ENCODE results near the gene ICE1.
"Not testable (repeated sequence)": the region's sequence is repeated elsewhere in the genome, so short reads cannot be mapped to it uniquely, and the experiment has no call there.

ICE1 gene

DNA sequence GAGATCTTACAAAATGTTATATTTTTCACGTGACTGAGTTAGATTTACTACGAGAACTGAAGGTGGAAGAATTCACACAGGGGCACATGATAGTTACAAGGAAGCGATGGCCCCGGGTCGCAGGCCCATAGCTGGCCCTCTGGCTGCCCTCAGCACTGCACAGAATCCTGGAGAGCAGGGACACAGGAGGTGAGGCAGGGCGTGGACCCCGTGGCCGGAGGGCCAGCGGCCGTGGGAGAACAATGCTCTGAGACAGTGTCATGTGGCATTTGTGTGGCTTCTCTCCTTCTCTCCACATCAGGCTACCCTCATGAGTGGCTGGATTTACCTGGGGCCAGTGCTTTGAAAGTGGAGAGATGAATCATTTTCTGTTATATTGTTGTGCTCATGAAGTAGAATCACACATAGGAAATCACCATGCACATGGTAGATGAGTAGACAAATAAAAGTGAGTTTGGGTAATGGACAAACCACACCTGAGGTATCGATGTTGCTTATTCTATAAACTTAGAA lies 89.5 kb downstream of the ICE1 start:
- H3K4me3 Mint-ChIP-seq: no peak overlapping the region
- H3K36me3 Mint-ChIP-seq (ENCODE audit: low read depth): no peaks in the 10 kb centered on the region
- H3K27me3 Mint-ChIP-seq: peaks cover 33% of the 10 kb centered on the region
- no peaks in the 10 kb centered on the region for H3K4me1 Mint-ChIP-seq (ENCODE audit: low read depth)
- H3K27ac Mint-ChIP-seq: no peak overlapping the region
- H3K9me3 Mint-ChIP-seq: no peaks in the 10 kb centered on the region

DNA sequence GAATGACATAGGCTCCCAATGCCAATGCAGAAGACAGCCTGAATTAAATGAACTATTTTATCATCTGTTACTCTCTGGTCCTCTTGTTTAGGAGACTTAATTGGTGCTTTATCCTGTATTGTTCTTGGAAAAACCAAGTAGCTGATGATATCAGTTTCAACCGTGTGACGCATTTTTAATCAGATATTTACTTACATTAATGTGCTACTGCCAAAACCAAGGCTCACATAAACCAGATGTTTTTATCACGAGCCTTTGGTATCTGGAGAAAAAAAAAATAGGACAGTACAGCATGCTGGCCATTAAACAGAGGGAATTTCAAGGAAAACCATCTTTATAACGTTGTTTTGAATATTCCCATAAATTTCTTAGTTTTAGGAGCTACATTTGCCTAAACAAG lies 90.1 kb downstream of the ICE1 start:
- H3K27me3 Mint-ChIP-seq: peaks cover 33% of the 10 kb centered on the region
- no peak overlapping the region for H3K27ac Mint-ChIP-seq
- H3K4me1 Mint-ChIP-seq (ENCODE audit: low read depth): no peaks in the 10 kb centered on the region
- H3K9me3 Mint-ChIP-seq: no peaks in the 10 kb centered on the region
- H3K36me3 Mint-ChIP-seq (ENCODE audit: low read depth): no peaks in the 10 kb centered on the region
- no peak overlapping the region for H3K4me3 Mint-ChIP-seq

DNA sequence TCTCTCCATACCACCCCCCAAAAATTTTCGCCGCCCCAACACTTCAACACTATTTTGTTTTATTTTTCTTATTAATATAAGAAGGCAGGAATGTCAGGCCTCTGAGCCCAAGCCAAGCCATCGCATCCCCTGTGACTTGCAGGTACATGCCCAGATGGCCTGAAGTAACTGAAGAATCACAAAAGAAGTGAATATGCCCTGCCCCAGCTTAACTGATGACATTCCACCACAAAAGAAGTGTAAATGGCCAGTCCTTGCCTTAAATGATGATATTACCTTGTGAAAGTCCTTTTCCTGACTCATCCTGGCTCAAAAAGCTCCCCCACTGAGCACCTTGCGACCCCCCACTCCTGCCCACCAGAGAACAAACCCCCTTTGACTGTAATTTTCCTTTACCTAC lies 98.1 kb downstream of the ICE1 start:
- H3K9me3 Mint-ChIP-seq; H3K27me3 Mint-ChIP-seq; H3K36me3 Mint-ChIP-seq (ENCODE audit: low read depth); H3K4me3 Mint-ChIP-seq; H3K27ac Mint-ChIP-seq: not testable (repeated sequence)
- peaks cover 38% of the 10 kb centered on the region for H3K4me1 Mint-ChIP-seq (ENCODE audit: low read depth)

DNA sequence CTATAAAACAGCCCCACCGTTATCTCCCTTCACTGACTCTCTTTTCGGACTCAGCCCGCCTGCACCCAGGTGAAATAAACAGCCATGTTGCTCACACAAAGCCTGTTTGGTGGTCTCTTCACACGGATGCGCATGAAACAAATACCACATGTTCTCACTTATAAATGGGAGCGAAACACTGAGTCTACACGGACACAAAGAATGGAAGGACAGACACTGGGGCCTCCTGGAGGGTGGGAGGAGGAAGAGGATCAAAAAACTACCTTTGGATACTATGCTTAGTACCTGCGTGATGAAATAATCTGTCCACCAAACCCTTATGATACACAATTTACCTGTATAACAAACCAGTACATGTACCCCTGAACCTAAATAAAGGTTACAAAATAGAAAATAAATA lies 98.6 kb downstream of the ICE1 start:
- Mint-ChIP-seq H3K36me3 (ENCODE audit: low read depth) (peaks cover 8% of the 10 kb centered on the region), H3K4me3 (no peak overlapping the region), H3K27ac (no peak overlapping the region), H3K27me3 (peaks cover 7% of the 10 kb centered on the region), H3K9me3 (peaks cover 9% of the 10 kb centered on the region), H3K4me1 (ENCODE audit: low read depth) (peaks cover 41% of the 10 kb centered on the region)

DNA sequence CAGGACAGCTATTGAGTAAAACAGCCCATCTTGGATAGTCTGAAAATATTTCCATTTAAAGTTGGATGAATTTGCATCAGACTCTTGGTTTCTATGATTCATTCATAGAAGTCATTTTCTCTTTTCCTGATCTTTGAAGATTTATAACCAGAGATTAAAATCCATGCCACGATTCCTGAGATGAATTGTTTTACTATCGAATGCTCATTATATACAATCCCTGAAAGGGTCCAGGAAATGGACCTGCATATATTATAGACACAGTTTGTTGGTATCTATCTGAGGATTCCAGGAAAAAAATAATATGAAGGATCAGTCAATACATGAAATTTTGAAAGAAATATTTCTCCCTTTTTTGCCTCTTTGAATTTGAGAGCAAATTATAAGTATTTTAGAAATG lies 99.0 kb downstream of the ICE1 start:
- Mint-ChIP-seq H3K9me3 (peaks cover 9% of the 10 kb centered on the region), H3K27me3 (peaks cover 5% of the 10 kb centered on the region), H3K36me3 (ENCODE audit: low read depth) (peaks cover 8% of the 10 kb centered on the region), H3K4me1 (ENCODE audit: low read depth) (peaks cover 41% of the 10 kb centered on the region), H3K4me3 (no peak overlapping the region), H3K27ac (no peak overlapping the region)

DNA sequence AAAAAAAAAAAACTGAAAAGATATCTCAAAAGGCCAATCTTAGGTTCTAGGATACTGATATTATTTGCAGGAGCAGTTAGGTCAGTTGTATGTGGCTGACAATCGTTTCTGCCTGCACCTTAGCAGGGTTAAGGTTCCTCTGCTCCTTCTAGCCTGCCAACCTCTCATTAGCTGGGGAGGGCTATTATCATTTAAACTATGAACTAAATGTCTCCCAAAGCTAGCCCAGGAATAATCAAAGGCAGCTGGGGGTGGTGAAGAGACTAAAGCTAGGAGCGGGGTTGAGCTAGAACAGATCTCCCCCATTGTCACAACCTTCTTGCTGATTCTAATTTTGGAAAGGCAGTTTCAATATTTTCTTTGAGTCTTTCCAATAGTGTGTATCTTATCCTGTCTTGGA lies 99.9 kb downstream of the ICE1 start:
- no peak overlapping the region for H3K27ac Mint-ChIP-seq
- H3K36me3 Mint-ChIP-seq (ENCODE audit: low read depth): peaks cover 8% of the 10 kb centered on the region
- H3K4me1 Mint-ChIP-seq (ENCODE audit: low read depth): peaks cover 41% of the 10 kb centered on the region
- H3K9me3 Mint-ChIP-seq: peaks cover 11% of the 10 kb centered on the region
- H3K27me3 Mint-ChIP-seq: no peaks in the 10 kb centered on the region
- no peak overlapping the region for H3K4me3 Mint-ChIP-seq

DNA sequence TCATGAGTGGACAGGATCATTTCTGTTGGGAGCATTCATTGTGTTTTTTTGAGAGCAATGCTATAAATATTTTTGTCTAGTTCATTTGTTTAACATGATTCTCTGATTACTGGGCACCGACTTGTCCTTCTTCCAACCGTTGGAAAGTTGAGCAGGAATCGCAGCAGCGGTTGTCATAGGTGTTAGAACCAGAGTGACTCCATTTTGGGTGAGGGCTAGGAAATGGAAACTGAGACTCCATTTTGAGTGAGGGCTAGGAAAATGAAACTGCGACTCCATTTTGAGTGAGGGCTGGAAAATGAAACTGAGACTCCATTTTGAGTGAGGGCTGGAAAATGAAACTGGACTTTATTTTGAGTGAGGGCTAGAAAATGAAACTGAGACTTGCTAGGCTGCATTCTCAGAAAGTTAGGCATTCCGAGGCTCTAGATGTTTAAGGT lies 100.6 kb downstream of the ICE1 start:
- peak overlapping the region; percentile 32 for H3K4me3 Mint-ChIP-seq
- peaks cover 41% of the 10 kb centered on the region for H3K4me1 Mint-ChIP-seq (ENCODE audit: low read depth)
- no peaks in the 10 kb centered on the region for H3K27me3 Mint-ChIP-seq
- peak overlapping the region; percentile 77 for H3K27ac Mint-ChIP-seq
- peaks cover 8% of the 10 kb centered on the region for H3K36me3 Mint-ChIP-seq (ENCODE audit: low read depth)
- H3K9me3 Mint-ChIP-seq: peaks cover 15% of the 10 kb centered on the region

DNA sequence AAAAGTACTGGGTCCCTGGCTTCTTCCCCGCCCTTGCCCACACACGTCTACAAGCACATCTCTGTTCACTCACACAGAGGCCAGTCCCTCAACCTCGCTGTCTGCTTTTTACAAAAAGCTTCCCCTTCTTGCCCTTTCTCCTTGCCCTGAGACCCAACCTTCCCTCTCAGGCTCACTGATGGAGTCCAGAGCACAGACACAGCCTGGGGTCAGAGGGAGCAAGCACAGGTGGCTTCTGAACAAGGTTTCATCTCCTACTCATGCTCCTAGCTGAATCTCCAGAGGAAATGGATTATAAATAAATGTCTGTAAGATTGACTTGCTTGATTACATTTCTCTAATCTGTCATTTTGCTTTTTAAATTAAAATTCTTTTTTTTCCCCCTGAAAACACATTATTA lies 101.8 kb downstream of the ICE1 start:
- Mint-ChIP-seq H3K27me3 (no peaks in the 10 kb centered on the region), H3K4me1 (ENCODE audit: low read depth) (peaks cover 41% of the 10 kb centered on the region), H3K4me3 (no peak overlapping the region), H3K36me3 (ENCODE audit: low read depth) (peaks cover 8% of the 10 kb centered on the region), H3K9me3 (peaks cover 19% of the 10 kb centered on the region), H3K27ac (peak overlapping the region; percentile 63)

DNA sequence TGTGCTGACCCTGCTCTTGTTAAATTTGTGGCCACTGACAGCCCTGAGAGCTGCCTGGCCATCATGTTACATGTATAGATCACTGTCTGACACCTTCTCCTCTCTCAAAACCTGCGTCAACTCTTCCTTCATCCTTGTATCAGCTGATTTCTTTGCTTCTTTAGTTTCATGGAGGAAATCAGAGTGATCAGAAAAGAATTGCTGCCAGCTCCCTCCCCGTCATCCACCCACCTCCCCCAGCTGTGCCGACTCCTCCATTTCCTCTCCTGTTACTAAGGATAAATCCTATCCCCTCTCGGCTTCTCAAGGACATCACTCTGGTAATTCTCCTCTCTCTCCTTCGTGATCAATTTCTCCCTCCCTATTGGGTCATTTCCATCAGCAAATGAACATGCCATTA lies 108.9 kb downstream of the ICE1 start:
- no peaks in the 10 kb centered on the region for H3K4me1 Mint-ChIP-seq (ENCODE audit: low read depth)
- no peak overlapping the region for H3K27ac Mint-ChIP-seq
- H3K9me3 Mint-ChIP-seq: peaks cover 11% of the 10 kb centered on the region
- peaks cover 19% of the 10 kb centered on the region for H3K27me3 Mint-ChIP-seq
- no peak overlapping the region for H3K4me3 Mint-ChIP-seq
- no peaks in the 10 kb centered on the region for H3K36me3 Mint-ChIP-seq (ENCODE audit: low read depth)

DNA sequence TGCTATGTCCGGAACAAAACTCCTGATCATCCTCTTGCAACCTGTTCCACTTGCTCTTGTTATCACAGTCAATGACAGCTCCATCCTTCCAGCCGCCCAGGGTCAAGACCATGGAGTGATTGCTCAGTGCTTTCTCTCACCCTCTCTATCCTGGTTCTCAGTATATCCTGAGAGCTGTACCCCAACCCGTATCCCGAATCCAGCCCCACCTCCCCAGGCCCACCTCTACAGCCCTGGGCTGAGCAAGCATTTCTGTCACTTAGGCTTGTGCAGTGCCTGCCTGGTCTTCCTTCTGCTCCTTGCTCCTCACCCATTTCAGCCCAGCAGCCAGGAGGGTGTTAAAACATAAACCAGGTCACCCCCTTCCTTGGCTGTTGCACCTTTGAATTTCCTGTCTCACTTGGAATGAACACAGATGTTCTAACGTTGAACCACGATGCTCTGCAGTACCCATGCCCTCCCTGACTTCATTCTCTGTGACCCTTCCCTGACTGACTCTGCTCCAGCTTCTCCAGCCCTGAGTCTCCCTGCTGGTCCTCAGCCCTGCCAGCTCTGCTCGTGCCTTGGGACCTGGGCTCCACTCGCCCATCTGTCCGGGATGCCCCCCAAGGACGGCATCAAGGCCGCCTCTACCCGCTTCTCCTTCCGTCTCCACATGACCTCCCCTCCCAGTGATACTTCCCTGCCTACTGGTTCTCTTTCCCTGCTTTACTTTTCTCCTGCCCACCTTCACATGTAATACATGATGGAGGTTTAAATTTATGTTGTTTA lies 110.0 kb downstream of the ICE1 start:
- Mint-ChIP-seq H3K4me3 (no peak overlapping the region), H3K27me3 (peaks cover 26% of the 10 kb centered on the region), H3K27ac (no peak overlapping the region), H3K36me3 (ENCODE audit: low read depth) (no peaks in the 10 kb centered on the region), H3K4me1 (ENCODE audit: low read depth) (no peaks in the 10 kb centered on the region), H3K9me3 (peaks cover 7% of the 10 kb centered on the region)

DNA sequence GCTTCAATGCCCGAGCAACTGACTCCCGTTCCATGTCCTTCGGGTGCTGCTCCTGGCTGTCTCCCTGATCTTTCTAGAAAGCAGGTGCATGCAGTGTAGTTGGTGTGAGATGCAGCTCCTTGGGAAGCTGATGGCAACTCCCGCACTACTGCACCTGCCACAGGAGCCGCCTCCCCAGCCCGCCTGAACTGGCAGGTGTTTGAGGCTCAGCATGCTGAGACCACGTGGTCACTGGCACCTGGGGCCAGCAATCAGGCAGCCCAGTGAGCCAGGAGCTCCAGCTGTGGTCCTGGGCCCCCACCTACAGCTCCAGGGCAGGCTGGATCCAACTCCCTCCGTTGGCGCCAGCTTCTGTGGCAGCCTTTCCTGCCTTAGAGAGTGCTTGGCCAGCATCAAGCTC lies 111.5 kb downstream of the ICE1 start:
- Mint-ChIP-seq H3K4me3 (no peak overlapping the region), H3K27me3 (peaks cover 26% of the 10 kb centered on the region), H3K4me1 (ENCODE audit: low read depth) (no peaks in the 10 kb centered on the region), H3K36me3 (ENCODE audit: low read depth) (no peaks in the 10 kb centered on the region), H3K27ac (no peak overlapping the region), H3K9me3 (peaks cover 3% of the 10 kb centered on the region)

DNA sequence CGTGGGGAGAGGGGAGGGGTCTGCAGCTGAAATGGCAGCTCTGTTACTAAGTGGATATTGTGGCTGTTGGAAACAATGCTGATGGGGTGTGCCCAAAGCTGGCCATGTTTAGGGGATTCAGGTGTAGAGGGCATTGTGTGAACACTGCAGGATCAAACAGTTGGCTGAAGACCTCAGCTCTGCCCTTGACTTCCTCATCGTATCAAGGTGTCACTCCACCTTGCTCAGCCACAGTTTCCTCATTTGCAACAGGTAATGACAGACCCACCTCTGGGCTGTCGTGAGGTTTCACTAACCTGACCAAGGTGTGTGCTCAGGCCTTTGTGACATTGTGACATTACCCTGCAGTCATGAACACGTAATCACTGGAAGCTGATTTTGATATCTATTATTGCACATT lies 111.9 kb downstream of the ICE1 start:
- no peak overlapping the region for H3K4me3 Mint-ChIP-seq
- no peak overlapping the region for H3K27ac Mint-ChIP-seq
- no peaks in the 10 kb centered on the region for H3K9me3 Mint-ChIP-seq
- H3K36me3 Mint-ChIP-seq (ENCODE audit: low read depth): no peaks in the 10 kb centered on the region
- no peaks in the 10 kb centered on the region for H3K4me1 Mint-ChIP-seq (ENCODE audit: low read depth)
- H3K27me3 Mint-ChIP-seq: peaks cover 26% of the 10 kb centered on the region

DNA sequence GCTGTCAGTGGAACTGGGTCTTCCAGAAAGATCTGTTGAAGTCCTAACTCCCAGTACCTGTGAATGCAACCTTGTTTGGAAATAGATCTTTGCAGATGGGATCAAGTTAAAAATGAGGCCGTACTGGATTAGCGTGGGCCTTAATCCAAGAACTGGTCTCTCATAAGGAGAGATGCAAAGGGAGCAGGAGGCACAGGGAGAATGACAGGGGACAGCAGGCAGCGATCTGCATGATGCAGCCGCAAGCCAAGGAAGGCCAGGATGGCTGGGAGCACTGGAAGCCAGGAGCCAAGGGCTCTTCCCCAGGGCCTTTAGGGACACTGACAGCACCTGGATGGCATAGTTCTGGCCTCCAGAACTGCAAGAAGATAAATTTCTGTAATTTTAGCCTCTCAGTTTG lies 114.4 kb downstream of the ICE1 start:
- Mint-ChIP-seq H3K36me3 (ENCODE audit: low read depth) (no peaks in the 10 kb centered on the region), H3K27me3 (peaks cover 16% of the 10 kb centered on the region), H3K4me3 (no peak overlapping the region), H3K27ac (no peak overlapping the region), H3K4me1 (ENCODE audit: low read depth) (no peaks in the 10 kb centered on the region), H3K9me3 (peaks cover 7% of the 10 kb centered on the region)

DNA sequence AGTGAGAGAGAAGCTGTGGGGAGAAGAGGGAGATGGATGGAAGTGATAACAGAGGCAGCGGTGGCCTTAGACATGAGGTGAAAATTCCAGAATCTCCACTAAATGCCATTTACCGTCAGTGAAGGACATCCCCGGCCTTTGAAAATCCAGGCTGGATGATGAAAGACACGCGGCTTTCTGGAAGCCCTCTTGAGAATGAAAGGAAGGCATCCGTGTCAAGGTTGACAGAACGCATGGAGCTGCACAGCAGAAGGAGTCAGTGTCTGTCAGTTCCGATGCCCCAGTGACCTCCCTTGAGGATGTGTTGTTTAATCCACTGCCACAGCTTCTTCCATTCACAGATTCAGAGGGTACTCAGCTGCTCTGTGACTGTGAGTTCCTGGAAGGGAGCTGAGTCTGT lies 114.9 kb downstream of the ICE1 start:
- H3K9me3 Mint-ChIP-seq: peaks cover 7% of the 10 kb centered on the region
- no peaks in the 10 kb centered on the region for H3K36me3 Mint-ChIP-seq (ENCODE audit: low read depth)
- no peaks in the 10 kb centered on the region for H3K4me1 Mint-ChIP-seq (ENCODE audit: low read depth)
- no peak overlapping the region for H3K27ac Mint-ChIP-seq
- H3K27me3 Mint-ChIP-seq: peaks cover 13% of the 10 kb centered on the region
- no peak overlapping the region for H3K4me3 Mint-ChIP-seq

DNA sequence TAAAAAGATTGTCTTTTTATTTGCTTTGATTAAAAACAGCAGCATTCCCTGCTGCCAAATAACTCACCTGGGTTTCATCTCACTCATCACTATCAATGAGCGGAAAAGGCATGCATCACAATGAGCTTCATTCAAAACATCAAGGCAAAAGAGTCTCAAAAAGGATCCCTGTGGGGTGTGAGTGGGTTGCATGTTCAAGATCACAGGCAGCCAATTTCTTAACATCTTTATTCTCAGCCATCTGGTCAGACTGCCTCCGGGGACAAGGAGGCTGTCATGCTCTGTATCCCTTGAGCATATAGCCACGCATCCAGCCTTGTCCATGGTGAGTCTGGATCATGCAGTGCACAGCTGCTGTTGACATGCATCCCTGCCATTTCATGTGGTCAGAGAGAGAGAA lies 117.1 kb downstream of the ICE1 start:
- Mint-ChIP-seq H3K4me1 (ENCODE audit: low read depth) (no peaks in the 10 kb centered on the region), H3K9me3 (peaks cover 7% of the 10 kb centered on the region), H3K4me3 (no peak overlapping the region), H3K27ac (no peak overlapping the region), H3K27me3 (peaks cover 17% of the 10 kb centered on the region), H3K36me3 (ENCODE audit: low read depth) (no peaks in the 10 kb centered on the region)

Data from stimulated activated naive CD8-positive, alpha-beta T cell treated with anti-CD3 and anti-CD28 coated beads, Interleukin-15, Interleukin-2, amounts not matched to agents 100 ng/mL and 50 ng/mL, for 24 hours (primary cell).